Fibroblast of peridontal ligament (primary cell): ENCODE measurements around the gene NEK6.

Experiments used
- DNase-seq: peaks from one replicate; pipeline ENCODE4 v3.0.0-alpha.2; 2010; ENCODE audit errors: extremely low read depth

The NEK6 gene

DNA sequence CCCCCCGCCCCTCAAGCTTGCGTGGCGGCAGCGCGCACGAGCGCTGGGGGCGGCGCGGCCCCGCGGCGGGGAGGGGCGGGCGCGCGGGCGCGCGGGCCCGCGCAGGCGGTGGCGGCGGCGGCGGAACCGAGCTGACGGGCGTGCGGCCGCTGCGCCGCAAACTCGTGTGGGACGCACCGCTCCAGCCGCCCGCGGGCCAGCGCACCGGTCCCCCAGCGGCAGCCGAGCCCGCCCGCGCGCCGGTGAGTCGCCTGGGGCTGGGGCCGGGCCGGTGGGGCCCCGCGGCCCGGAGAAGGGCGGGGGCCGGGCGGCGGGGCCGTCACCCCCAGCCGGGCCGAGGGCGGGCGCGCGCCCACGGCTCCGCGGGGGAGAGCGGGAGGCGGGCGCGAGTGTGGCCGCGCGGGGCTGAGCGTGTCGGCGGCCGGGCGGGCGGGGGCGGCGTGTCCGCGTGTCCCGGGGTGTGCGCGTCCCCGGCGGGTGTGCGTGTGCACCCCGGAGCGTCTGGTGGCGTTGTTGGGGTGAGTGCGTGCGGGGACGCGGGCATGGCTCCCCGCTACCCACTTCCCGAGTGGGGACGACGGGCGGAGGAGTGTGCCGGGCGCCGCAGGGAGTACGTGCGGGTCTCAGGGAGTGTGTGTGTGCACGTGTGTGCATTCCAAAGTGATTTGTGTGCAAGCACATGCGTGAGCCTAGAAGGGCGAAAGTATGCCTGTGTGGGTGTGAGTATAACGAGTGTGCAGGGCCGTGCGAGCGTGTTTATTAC lies at the start of gene NEK6:
Gene NEK6 (plus strand): TSS at position 106 of the 763 bp plus-strand sequence. CDS start 44,016 bp downstream, outside the sequence.
- peak; percentile 44 for DNase-seq

- no peak for DNase-seq
These were observed 49.2 kb upstream of the NEK6 start for GRCh38 chr9:124208571-124208970.

DNA sequence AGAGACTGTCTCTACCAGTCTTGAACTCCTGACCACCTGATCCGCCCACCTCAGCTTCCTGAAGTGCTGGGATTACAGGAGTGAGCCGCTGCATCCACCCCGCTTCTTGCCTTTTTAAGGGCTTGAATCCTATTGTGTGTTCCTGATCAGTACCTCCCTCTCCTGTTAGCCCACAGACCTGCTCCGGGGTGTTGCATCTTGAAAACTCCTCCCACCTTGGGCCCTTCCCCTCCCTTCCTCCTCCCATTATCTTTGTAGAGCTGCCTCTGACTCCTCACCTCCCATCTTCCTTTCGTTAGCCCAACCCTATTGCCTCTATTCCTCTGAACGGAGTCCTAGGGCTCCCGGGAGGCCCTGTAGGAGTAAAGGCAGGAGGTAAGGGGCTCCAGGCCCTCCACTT lies 48.5 kb upstream of the NEK6 start:
- DNase-seq: no peak

GRCh38 chr9:124209774-124210173 lies 48.0 kb upstream of the NEK6 start:
- DNase-seq: no peak

DNA sequence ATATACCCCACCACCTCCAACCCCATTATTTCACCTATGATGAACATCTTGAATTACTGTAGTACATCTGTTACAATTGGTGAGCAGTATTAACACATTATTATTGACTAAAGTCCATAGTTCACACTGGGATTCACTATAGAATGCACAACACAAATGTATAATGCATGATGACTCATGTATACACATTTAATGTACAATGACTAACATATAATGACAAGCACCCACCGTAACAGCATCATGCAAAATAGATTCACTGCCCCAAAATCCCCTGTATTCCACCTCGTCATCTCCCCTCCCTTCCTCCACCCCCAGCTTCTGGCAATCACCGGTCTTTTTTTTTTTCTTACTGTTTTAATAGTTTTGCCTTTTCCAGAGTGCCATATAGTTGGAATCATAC lies 47.1 kb upstream of the NEK6 start:
- no peak for DNase-seq

GRCh38 chr9:124212381-124213050 lies 45.2 kb upstream of the NEK6 start:
- peak; percentile 46 for DNase-seq

GRCh38 chr9:124213396-124213795 lies 44.4 kb upstream of the NEK6 start:
- DNase-seq: no peak

DNA sequence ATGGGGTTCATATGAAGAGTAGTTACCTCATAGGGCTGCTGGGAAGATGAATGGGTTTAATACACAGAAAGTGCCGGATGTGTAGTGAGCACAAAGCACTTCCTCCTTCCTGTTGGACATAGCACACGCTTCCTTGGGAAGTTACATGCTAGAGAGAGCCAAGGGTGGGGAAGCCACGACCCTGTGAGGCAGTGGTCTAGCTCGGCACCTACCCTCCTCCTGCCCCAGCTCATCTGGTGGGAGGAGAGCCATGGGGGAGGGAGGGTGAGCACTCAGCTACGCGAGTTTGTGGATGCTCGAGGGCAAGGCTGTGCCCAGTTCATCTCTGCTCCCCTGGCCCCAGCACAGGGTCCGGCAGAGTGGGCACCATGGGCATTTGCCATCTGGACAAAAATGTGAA lies 43.6 kb upstream of the NEK6 start:
- no peak for DNase-seq

- DNase-seq: no peak
These were observed 43.0 kb upstream of the NEK6 start for GRCh38 chr9:124214596-124215367.

- no peak for DNase-seq
These were observed 42.3 kb upstream of the NEK6 start for GRCh38 chr9:124215368-124215910.

- no peak for DNase-seq
These were observed 41.8 kb upstream of the NEK6 start for GRCh38 chr9:124215956-124216355.

- DNase-seq: no peak
These were observed 41.1 kb upstream of the NEK6 start for GRCh38 chr9:124216474-124217176.

DNA sequence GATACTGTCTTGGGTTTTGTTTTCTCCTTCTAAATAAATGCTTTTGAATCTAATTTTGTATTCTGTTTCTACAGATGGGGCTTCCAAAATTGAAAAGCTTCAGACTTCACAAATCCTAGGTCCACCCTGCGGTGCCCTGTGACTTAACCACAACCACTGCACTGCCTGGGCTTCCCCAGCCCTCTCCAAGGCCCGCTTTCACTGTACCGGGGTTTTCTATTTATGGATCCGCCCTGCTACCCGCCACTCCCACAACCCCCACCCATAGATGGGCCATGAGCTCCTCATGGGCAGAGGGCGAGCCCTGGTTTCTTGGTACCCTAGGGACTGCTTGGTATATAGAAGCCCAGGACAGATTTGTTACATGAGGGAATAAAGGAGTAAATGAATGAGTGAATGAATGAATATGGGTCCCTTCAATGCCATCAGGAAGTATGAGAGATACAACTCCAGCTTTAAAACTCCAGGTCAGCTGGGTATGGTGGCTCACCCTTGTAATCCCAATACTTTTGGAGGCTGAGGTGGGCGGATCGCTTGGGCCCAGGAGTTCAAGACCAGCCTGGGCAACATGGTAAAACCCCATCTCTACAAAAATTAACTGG lies 39.8 kb upstream of the NEK6 start:
- no peak for DNase-seq

- peak; percentile 45 for DNase-seq
These were observed 39.2 kb upstream of the NEK6 start for GRCh38 chr9:124218438-124218982.

GRCh38 chr9:124218987-124219461 lies 38.7 kb upstream of the NEK6 start:
- no peak for DNase-seq

GRCh38 chr9:124220946-124221451 lies 36.8 kb upstream of the NEK6 start:
- DNase-seq: peak; percentile 40

DNA sequence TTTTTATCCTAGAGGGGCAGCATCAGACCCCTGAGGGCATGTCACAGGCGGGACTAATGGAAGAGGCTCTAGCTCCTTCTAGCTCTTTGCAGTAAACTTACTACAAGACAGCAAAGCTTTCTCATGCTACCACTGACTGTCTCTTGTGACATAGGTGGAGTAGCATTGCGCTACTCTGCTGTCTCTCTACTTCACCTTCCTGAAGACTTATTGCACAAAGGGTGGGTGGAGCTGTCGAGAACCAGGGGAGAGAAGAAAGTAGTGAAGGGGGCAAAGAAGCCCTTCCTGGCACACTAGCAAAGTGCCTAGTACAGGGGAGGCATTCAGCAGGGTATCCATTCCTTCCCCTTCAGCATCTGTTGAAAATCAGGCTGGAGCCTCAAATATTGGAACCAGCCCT lies 36.1 kb upstream of the NEK6 start:
- no peak for DNase-seq

GRCh38 chr9:124222109-124222508 lies 35.6 kb upstream of the NEK6 start:
- no peak for DNase-seq

- peak; percentile 19 for DNase-seq
These were observed 34.6 kb upstream of the NEK6 start for GRCh38 chr9:124222918-124223720.

GRCh38 chr9:124225945-124226344 lies 31.8 kb upstream of the NEK6 start:
- no peak for DNase-seq
